ENCODE results near the gene GRM2.
A peak's percentile ranks its signal among the peaks of the same experiment; 100 is the strongest.

The GRM2 gene

GRCh38 chr3:51680663-51681230 lies 26.1 kb upstream of the GRM2 start:
- TF ChIP-seq ZFX (IDR thresholded peaks at IDR 0.05; ENCODE audit: borderline replicate concordance) (no peak), CTCF (IDR thresholded peaks at IDR 0.05) (no peak)
- no peak overlapping the region for H3K27ac ChIP-seq

- TF ChIP-seq ZFX (IDR thresholded peaks at IDR 0.05; ENCODE audit: borderline replicate concordance) (no peak), CTCF (IDR thresholded peaks at IDR 0.05) (no peak)
- no peak overlapping the region; the same call in 1 of the 2 replicates for H3K27ac ChIP-seq
Measured at GRCh38 chr3:51681453-51681852, 25.4 kb upstream of the GRM2 start.

GRCh38 chr3:51682079-51682478 lies 24.8 kb upstream of the GRM2 start:
- TF ChIP-seq ZFX (IDR thresholded peaks at IDR 0.05; ENCODE audit: borderline replicate concordance) (no peak), CTCF (IDR thresholded peaks at IDR 0.05) (peak; percentile 79)

GRCh38 chr3:51682526-51682925 lies 24.3 kb upstream of the GRM2 start:
- TF ChIP-seq CTCF (IDR thresholded peaks at IDR 0.05) = no peak
- no peak for TF ChIP-seq ZFX (IDR thresholded peaks at IDR 0.05; ENCODE audit: borderline replicate concordance)

More at GRCh38 chr3:51682079-51682478, 24.8 kb upstream of the GRM2 start:
- H3K27ac ChIP-seq = no peak overlapping the region; the same call in 1 of the 2 replicates

GRCh38 chr3:51683566-51683965 lies 23.3 kb upstream of the GRM2 start:
- H3K27ac ChIP-seq = no peak overlapping the region
- TF ChIP-seq ZFX (IDR thresholded peaks at IDR 0.05; ENCODE audit: borderline replicate concordance) (no peak), CTCF (IDR thresholded peaks at IDR 0.05) (no peak)

More at GRCh38 chr3:51682526-51682925, 24.3 kb upstream of the GRM2 start:
- no peak overlapping the region for H3K27ac ChIP-seq

- TF ChIP-seq ZFX (IDR thresholded peaks at IDR 0.05; ENCODE audit: borderline replicate concordance) (no peak), CTCF (IDR thresholded peaks at IDR 0.05) (no peak)
- no peak overlapping the region for H3K27ac ChIP-seq
Measured at GRCh38 chr3:51684971-51685751, 21.7 kb upstream of the GRM2 start.

GRCh38 chr3:51686056-51686455 lies 20.8 kb upstream of the GRM2 start:
- H3K27ac ChIP-seq = no peak overlapping the region
- TF ChIP-seq ZFX (IDR thresholded peaks at IDR 0.05; ENCODE audit: borderline replicate concordance) = no peak
- no peak for TF ChIP-seq CTCF (IDR thresholded peaks at IDR 0.05)

Data from 22Rv1 (cell line).